ENCODE data around the gene SRCAP. TPM values are rescaled to one million over a fixed set of nuclear protein-coding genes. Genes with fewer than 3 reads are reported as not detected.

SRCAP gene
- 13.2 and 21.2 TPM in 2 replicates for total RNA-seq (2014; rRNA removed; shearing (Covaris generic); ENCODE audit: low replicate concordance)

DNA sequence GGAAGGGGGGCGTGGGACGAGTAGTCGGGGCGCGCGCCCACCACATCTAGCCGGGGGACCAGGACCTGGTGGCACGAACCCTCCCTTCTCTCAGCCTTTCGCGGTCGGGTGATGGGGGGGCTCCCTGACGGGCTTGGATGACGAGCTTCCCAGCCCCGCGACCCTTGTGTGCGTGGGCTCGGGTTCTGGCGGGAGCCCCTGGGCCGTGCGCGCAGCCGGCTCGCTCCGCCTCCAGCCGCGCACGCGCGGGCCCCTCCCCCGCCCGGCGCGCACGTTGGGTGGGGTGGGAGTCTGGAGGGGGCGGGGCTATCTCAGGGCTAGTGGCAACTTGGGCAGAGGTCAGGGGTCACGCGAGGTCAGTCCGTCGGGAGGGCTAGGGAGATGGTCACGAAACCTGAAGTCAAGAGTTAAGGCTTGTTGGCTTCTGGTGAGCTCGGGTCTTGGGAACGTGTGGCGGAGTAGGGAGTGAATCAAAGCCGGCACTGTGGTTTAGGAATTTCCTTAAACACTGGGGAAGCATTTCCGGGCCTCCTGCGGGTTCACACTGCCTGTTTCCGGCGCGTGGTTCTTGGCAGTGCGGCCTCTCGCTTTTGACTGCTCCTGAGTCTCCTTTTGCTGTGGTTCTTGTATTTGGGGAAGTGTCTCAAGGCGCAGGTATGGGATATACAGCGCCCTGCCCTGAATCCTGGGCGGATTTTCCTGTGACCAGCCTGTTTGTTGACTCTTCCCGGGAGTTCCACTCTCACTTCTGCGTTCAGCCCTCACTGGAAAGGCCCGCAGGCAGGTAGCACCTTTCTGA is at the start of gene SRCAP:
TSS of gene SRCAP (plus strand) at position 356 of the 799 bp plus-strand sequence. CDS start 1,654 bp downstream, outside the sequence.
- Histone ChIP-seq H3K4me1 (ENCODE audit: low read length) (peaks cover 24% of the 10 kb centered on the region), H3K4me2 (ENCODE audit: low read depth, low read length, poor library complexity, severe bottlenecking) (peak within 1 kb of the TSS; percentile 99), H3K9me3 (ENCODE audit: low read length) (no peaks in the 10 kb centered on the region), H3K27ac (ENCODE audit: low read length) (peak within 1 kb of the TSS; percentile 96), H3K4me3 (ENCODE audit: low read length) (peak within 1 kb of the TSS; percentile 77), H4K20me1 (ENCODE audit: insufficient read depth, low read depth, low read length) (peaks cover 11% of the 10 kb centered on the region; the same call in 1 of the 2 replicates), H3K36me3 (ENCODE audit: insufficient read depth, low read length) (peaks cover 22% of the 10 kb centered on the region), H3K79me2 (ENCODE audit: low read length) (peaks cover 39% of the 10 kb centered on the region), H2AFZ (ENCODE audit: low read length) (peak within 1 kb of the TSS; percentile 78; the same call in 1 of the 2 replicates), H3K9ac (ENCODE audit: low read length) (peak within 1 kb of the TSS; percentile 100), H3K9me2 (replicated peaks; ENCODE audit: insufficient read depth, low read length) (no peaks in the 10 kb centered on the region), H3K27me3 (ENCODE audit: low read length) (no peaks in the 10 kb centered on the region)
- peak; percentile 95 for DNase-seq

DNA sequence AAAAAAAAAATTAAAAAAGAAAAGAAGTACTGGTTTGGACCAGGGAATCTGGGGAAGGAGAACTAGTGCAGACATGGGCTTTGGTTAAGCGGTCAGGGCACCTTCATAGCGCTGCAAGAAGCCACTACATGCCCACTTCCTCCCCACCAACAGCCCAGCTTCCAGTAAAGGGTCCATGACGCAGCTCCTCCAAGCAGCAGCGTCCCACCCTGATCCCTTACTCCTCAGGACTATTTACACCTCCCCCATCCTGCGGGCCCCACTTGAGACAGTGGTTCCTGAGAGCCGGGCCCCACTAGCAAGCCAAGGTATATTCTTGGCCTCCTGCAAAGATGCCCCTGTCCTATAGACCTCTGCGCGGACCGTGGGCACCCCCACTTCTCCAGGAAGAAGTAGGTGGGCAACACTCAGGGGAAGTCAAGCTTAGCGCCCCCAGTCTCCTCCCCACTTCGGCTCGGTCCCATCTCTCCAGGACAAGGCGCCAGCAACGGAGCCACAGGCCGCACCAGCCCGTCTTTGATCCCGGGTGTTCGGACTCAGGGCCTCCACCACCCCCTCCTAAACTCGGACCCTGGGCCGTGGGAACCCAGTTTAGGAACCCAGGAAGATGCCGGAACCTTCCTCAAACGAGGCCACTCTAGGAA is 49.1 kb upstream of the SRCAP start:
- no peaks in the 10 kb centered on the region for H4K20me1 ChIP-seq (ENCODE audit: insufficient read depth, low read depth, low read length)
- no peaks in the 10 kb centered on the region for H3K27me3 ChIP-seq (ENCODE audit: low read length)
- peaks cover 10% of the 10 kb centered on the region; the same call in 1 of the 2 replicates for H3K79me2 ChIP-seq (ENCODE audit: low read length)
- no peaks in the 10 kb centered on the region for H3K9me3 ChIP-seq (ENCODE audit: low read length)
- H2AFZ ChIP-seq (ENCODE audit: low read length), result peak overlapping the region; percentile 80
- no peaks in the 10 kb centered on the region; the same call in 1 of the 2 replicates for H3K9me2 ChIP-seq (replicated peaks; ENCODE audit: insufficient read depth, low read length)
- H3K27ac ChIP-seq (ENCODE audit: low read length), result no peak overlapping the region
- peak overlapping the region; percentile 100 for H3K4me2 ChIP-seq (ENCODE audit: low read depth, low read length, poor library complexity, severe bottlenecking)
- no peaks in the 10 kb centered on the region for H3K36me3 ChIP-seq (ENCODE audit: insufficient read depth, low read length)
- H3K4me1 ChIP-seq (ENCODE audit: low read length), result peaks cover 13% of the 10 kb centered on the region
- DNase-seq, result no peak
- H3K9ac ChIP-seq (ENCODE audit: low read length), result no peak overlapping the region
- peak overlapping the region; percentile 5; the same call in 1 of the 2 replicates for H3K4me3 ChIP-seq (ENCODE audit: low read length)

DNA sequence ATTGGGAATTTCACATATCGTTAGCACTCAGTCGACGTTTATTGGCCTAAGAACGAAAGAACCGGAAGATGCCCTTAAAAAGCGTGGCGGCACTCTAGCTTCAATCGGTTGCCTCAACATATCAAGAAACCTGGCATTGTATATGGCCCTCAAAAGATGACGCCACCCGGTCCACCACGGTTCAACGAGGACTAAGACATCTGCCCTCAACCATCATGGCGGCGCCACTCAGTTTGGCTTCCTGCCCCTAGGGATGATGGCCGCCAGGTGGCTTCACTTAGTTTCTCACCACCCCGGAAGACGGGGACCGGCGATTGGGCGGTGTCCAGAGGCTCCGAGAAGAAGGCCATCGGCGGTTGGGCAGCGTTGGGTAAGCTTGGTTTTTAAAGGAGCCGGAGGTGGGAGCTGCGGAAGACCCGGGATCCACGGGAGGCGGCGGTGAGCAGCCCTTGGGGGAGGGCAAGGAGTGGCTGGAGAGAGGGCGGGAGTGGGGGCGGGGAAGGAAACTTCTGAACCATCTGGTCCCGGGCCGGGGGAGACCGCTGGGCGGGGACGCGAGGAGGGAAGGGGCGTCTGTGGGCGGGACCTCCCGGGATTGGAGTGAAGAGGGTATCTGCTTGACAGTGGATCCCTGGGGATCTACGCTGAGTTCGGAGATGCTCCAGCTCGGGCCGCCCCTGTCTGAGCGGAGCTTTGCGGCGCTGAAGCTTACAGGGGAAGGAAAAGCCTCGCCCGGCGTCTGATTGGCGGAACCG is 48.4 kb upstream of the SRCAP start, which contains the start of gene PRR14:
TSS of gene PRR14 (plus strand) at position 592 of the 755 bp plus-strand sequence. CDS start 686 bp downstream, outside the sequence.
- peaks cover 10% of the 10 kb centered on the region; the same call in 1 of the 2 replicates for H3K79me2 ChIP-seq (ENCODE audit: low read length)
- peak within 1 kb of the TSS; percentile 100 for H3K4me3 ChIP-seq (ENCODE audit: low read length)
- no peaks in the 10 kb centered on the region; the same call in 1 of the 2 replicates for H3K9me2 ChIP-seq (replicated peaks; ENCODE audit: insufficient read depth, low read length)
- no peaks in the 10 kb centered on the region for H3K27me3 ChIP-seq (ENCODE audit: low read length)
- peak within 1 kb of the TSS; percentile 80 for H2AFZ ChIP-seq (ENCODE audit: low read length)
- peak within 1 kb of the TSS; percentile 99 for H3K9ac ChIP-seq (ENCODE audit: low read length)
- peak; percentile 99 for DNase-seq
- H3K27ac ChIP-seq (ENCODE audit: low read length), result peak within 1 kb of the TSS; percentile 90
- no peaks in the 10 kb centered on the region for H3K9me3 ChIP-seq (ENCODE audit: low read length)
- peak within 1 kb of the TSS; percentile 100 for H3K4me2 ChIP-seq (ENCODE audit: low read depth, low read length, poor library complexity, severe bottlenecking)
- H3K36me3 ChIP-seq (ENCODE audit: insufficient read depth, low read length), result no peaks in the 10 kb centered on the region
- H3K4me1 ChIP-seq (ENCODE audit: low read length), result peaks cover 13% of the 10 kb centered on the region
- H4K20me1 ChIP-seq (ENCODE audit: insufficient read depth, low read depth, low read length), result no peaks in the 10 kb centered on the region

DNA sequence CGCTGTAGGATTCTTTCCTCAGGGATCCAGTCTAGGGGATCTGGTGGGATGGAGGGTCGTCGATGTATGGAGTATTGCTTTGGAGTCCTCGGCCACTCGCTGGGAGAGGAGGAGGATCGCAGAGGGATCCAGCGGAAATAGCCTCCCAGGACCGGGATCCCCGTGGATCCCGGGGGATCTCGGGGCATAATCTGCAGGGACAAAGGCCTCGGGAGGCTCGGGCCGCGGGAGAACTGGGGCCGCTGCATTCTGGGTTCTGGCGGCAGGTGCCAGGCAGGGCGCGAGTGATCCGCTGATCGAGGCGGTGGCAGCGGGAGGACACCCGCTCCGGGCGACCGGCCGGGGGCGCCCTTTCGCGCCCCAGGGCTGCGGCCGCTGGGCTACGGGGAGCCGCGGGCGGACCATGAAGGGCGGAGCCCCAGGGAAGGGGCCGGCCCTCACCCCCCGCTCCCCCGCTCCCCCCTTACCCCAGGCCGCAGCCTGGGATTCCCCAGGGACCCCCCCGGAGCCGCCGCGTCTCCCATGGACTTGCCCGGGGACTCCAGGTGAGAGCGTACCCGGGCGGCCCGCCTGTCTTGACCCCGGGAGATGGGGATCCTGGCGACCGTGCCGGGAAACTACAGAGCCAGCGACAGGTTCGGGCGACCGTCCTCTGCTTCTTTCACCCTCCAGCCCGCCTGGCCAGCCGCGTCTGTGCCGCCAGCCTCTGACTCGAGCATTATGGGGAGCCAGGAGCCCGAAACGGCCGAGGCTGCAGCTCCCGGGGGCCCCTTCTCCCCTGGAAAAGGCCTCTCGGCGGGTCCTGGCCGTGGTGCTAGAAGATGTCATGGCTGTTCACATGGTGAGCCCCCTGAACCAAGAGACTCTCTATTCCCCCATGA is 47.6 kb upstream of the SRCAP start:
- Histone ChIP-seq H3K9me3 (ENCODE audit: low read length) (no peaks in the 10 kb centered on the region), H4K20me1 (ENCODE audit: insufficient read depth, low read depth, low read length) (no peaks in the 10 kb centered on the region), H3K9me2 (replicated peaks; ENCODE audit: insufficient read depth, low read length) (no peaks in the 10 kb centered on the region; the same call in 1 of the 2 replicates), H3K9ac (ENCODE audit: low read length) (peak overlapping the region; percentile 99), H3K79me2 (ENCODE audit: low read length) (peaks cover 10% of the 10 kb centered on the region; the same call in 1 of the 2 replicates), H3K4me2 (ENCODE audit: low read depth, low read length, poor library complexity, severe bottlenecking) (peak overlapping the region; percentile 100), H3K36me3 (ENCODE audit: insufficient read depth, low read length) (no peaks in the 10 kb centered on the region), H3K4me1 (ENCODE audit: low read length) (peaks cover 13% of the 10 kb centered on the region), H3K4me3 (ENCODE audit: low read length) (peak overlapping the region; percentile 100), H3K27ac (ENCODE audit: low read length) (peak overlapping the region; percentile 90), H3K27me3 (ENCODE audit: low read length) (no peaks in the 10 kb centered on the region), H2AFZ (ENCODE audit: low read length) (peak overlapping the region; percentile 75)
- DNase-seq, result peak; percentile 91

DNA sequence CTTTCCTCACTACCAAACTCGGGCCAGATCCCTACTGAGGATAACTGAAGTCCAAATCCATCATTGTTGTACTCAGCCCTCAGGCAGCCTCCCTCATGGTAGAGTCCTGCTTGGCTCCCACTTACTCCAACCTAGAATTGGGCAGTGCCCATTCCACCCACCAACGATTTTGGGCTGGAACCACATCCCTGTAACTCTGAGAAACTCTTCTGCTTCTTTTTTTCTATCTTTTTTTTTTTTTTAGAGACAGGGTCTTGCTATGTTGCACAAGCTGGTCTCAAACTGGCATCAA is 47.0 kb upstream of the SRCAP start:
- peak overlapping the region; percentile 10; the same call in 1 of the 2 replicates for H2AFZ ChIP-seq (ENCODE audit: low read length)
- peaks cover 10% of the 10 kb centered on the region; the same call in 1 of the 2 replicates for H3K79me2 ChIP-seq (ENCODE audit: low read length)
- H3K27ac ChIP-seq (ENCODE audit: low read length), result peak overlapping the region; percentile 39
- H3K9me3 ChIP-seq (ENCODE audit: low read length), result no peaks in the 10 kb centered on the region
- DNase-seq, result no peak
- peak overlapping the region; percentile 99 for H3K9ac ChIP-seq (ENCODE audit: low read length)
- peak overlapping the region; percentile 100 for H3K4me2 ChIP-seq (ENCODE audit: low read depth, low read length, poor library complexity, severe bottlenecking)
- H3K36me3 ChIP-seq (ENCODE audit: insufficient read depth, low read length), result 0 out of 2 replicates have a peak, but pooled peaks cover 2% of the 10 kb centered on the region
- peak overlapping the region; percentile 100 for H3K4me3 ChIP-seq (ENCODE audit: low read length)
- H4K20me1 ChIP-seq (ENCODE audit: insufficient read depth, low read depth, low read length), result no peaks in the 10 kb centered on the region
- H3K9me2 ChIP-seq (replicated peaks; ENCODE audit: insufficient read depth, low read length), result no peaks in the 10 kb centered on the region; the same call in 1 of the 2 replicates
- peaks cover 17% of the 10 kb centered on the region for H3K4me1 ChIP-seq (ENCODE audit: low read length)
- no peaks in the 10 kb centered on the region for H3K27me3 ChIP-seq (ENCODE audit: low read length)

DNA sequence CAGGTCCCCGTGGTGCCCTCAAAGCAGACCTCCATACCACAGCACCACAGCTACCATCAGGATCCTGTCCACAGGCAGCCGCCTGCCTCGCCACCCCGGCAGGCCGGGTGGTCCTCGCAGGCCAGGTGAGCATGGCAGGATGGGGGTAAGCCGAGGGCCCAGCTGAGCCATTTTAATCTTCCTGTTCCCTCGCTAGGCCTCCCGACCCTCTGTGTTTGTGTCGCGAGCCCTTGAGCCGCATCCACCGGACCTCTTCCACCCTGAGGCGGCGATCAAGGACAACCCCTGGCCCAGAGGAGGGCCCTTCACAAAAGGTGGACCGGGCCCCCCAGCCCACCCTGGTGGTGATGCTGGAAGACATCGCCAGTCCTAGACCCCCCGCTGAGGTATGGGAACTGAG is 46.3 kb upstream of the SRCAP start:
- no peak for DNase-seq
- Histone ChIP-seq H3K4me1 (ENCODE audit: low read length) (peaks cover 24% of the 10 kb centered on the region), H3K27ac (ENCODE audit: low read length) (no peak overlapping the region), H3K4me2 (ENCODE audit: low read depth, low read length, poor library complexity, severe bottlenecking) (peak overlapping the region; percentile 100), H2AFZ (ENCODE audit: low read length) (no peak overlapping the region), H3K27me3 (ENCODE audit: low read length) (no peaks in the 10 kb centered on the region), H3K9ac (ENCODE audit: low read length) (peak overlapping the region; percentile 99), H3K4me3 (ENCODE audit: low read length) (no peak overlapping the region), H4K20me1 (ENCODE audit: insufficient read depth, low read depth, low read length) (no peaks in the 10 kb centered on the region), H3K79me2 (ENCODE audit: low read length) (peaks cover 10% of the 10 kb centered on the region; the same call in 1 of the 2 replicates), H3K36me3 (ENCODE audit: insufficient read depth, low read length) (0 out of 2 replicates have a peak, but pooled peaks cover 2% of the 10 kb centered on the region), H3K9me2 (replicated peaks; ENCODE audit: insufficient read depth, low read length) (no peaks in the 10 kb centered on the region; the same call in 1 of the 2 replicates), H3K9me3 (ENCODE audit: low read length) (no peaks in the 10 kb centered on the region)

DNA sequence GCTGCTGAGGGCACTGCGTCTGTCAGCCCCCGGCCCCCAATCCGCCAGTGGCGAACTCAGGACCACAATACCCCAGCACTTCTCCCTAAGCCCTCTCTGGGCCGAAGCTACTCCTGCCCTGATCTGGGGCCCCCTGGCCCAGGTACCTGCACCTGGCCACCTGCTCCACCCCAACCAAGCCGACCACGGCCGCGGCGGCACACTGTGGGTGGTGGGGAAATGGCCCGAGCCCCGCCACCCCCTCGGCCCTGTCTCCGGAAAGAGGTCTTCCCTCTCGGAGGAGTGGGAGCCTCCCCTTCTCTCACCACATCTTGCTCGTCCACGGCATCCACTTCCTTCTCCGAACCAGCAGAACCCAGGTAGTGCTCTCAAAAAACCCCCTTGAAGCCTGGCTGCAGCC is 44.1 kb upstream of the SRCAP start:
- H3K9me3 ChIP-seq (ENCODE audit: low read length), result no peaks in the 10 kb centered on the region
- no peaks in the 10 kb centered on the region for H4K20me1 ChIP-seq (ENCODE audit: insufficient read depth, low read depth, low read length)
- H3K27me3 ChIP-seq (ENCODE audit: low read length), result no peaks in the 10 kb centered on the region
- no peak overlapping the region for H3K4me2 ChIP-seq (ENCODE audit: low read depth, low read length, poor library complexity, severe bottlenecking)
- peaks cover 27% of the 10 kb centered on the region for H3K4me1 ChIP-seq (ENCODE audit: low read length)
- H2AFZ ChIP-seq (ENCODE audit: low read length), result no peak overlapping the region
- no peak overlapping the region for H3K4me3 ChIP-seq (ENCODE audit: low read length)
- no peak overlapping the region for H3K27ac ChIP-seq (ENCODE audit: low read length)
- H3K36me3 ChIP-seq (ENCODE audit: insufficient read depth, low read length), result 0 out of 2 replicates have a peak, but pooled peaks cover 2% of the 10 kb centered on the region
- H3K9me2 ChIP-seq (replicated peaks; ENCODE audit: insufficient read depth, low read length), result no peaks in the 10 kb centered on the region; the same call in 1 of the 2 replicates
- H3K79me2 ChIP-seq (ENCODE audit: low read length), result peaks cover 14% of the 10 kb centered on the region
- no peak for DNase-seq
- no peak overlapping the region for H3K9ac ChIP-seq (ENCODE audit: low read length)
